ENCODE data around the gene MYOZ1.

Gene MYOZ1

GRCh38 chr10:73649876-73650536, 8.7 kb upstream of the MYOZ1 start:
- no CpG with 5 or more reads among the region's 6 CpGs for WGBS (ENCODE audit: extremely low coverage, insufficient coverage, low lambda C conversion rate)
- H3K27me3 ChIP-seq (ENCODE audit: insufficient read depth, low read length, poor library complexity): no peaks in the 10 kb centered on the region
- H3K4me3 ChIP-seq (ENCODE audit: low read length): no peak overlapping the region
- no peak overlapping the region for H2BK15ac ChIP-seq (replicated peaks; ENCODE audit: low read depth)
- no peaks in the 10 kb centered on the region for H3K36me3 ChIP-seq (ENCODE audit: control insufficient read depth, insufficient read depth, low read length)
- H2BK120ac ChIP-seq (ENCODE audit: low read depth, low read length): no peak overlapping the region
- no peak overlapping the region for H3K4me2 ChIP-seq (ENCODE audit: low read length)
- no peak overlapping the region for H3K27ac ChIP-seq (ENCODE audit: low read depth, low read length)
- H3K4ac ChIP-seq (ENCODE audit: low read depth, low read length): no peak overlapping the region
- no peak overlapping the region for H4K8ac ChIP-seq (ENCODE audit: low read depth, low read length)
- H3K56ac ChIP-seq (ENCODE audit: low read length): no peak overlapping the region
- peaks cover 16% of the 10 kb centered on the region for H3K4me1 ChIP-seq (ENCODE audit: control insufficient read depth, low read depth, low read length)
- H2AK5ac ChIP-seq (ENCODE audit: low read length): peak overlapping the region; percentile 37
- no peak overlapping the region for H2BK5ac ChIP-seq (ENCODE audit: low read length)
- no peak for DNase-seq
- no peaks in the 10 kb centered on the region for H3K79me1 ChIP-seq (ENCODE audit: low read length)
- no peaks in the 10 kb centered on the region for H3K79me2 ChIP-seq (ENCODE audit: control insufficient read depth, insufficient read depth, low read length)
- H4K5ac ChIP-seq (ENCODE audit: low read length): no peak overlapping the region
- H3K9ac ChIP-seq (ENCODE audit: low read length): no peak overlapping the region
- H3K18ac ChIP-seq (ENCODE audit: low read length): peak overlapping the region; percentile 22
- H3K23ac ChIP-seq (ENCODE audit: low read length): no peak overlapping the region

GRCh38 chr10:73648975-73649829, 7.9 kb upstream of the MYOZ1 start:
- Histone ChIP-seq H3K27ac (ENCODE audit: low read depth, low read length) (peak overlapping the region; percentile 34), H3K4me3 (ENCODE audit: low read length) (no peak overlapping the region), H3K79me1 (ENCODE audit: low read length) (no peaks in the 10 kb centered on the region), H3K4ac (ENCODE audit: low read depth, low read length) (no peak overlapping the region), H3K36me3 (ENCODE audit: control insufficient read depth, insufficient read depth, low read length) (no peaks in the 10 kb centered on the region), H3K27me3 (ENCODE audit: insufficient read depth, low read length, poor library complexity) (no peaks in the 10 kb centered on the region), H4K5ac (ENCODE audit: low read length) (no peak overlapping the region), H2BK5ac (ENCODE audit: low read length) (no peak overlapping the region), H3K18ac (ENCODE audit: low read length) (no peak overlapping the region), H3K23ac (ENCODE audit: low read length) (no peak overlapping the region), H2BK15ac (replicated peaks; ENCODE audit: low read depth) (no peak overlapping the region), H2BK120ac (ENCODE audit: low read depth, low read length) (no peak overlapping the region), H3K4me2 (ENCODE audit: low read length) (peak overlapping the region; percentile 4), H3K79me2 (ENCODE audit: control insufficient read depth, insufficient read depth, low read length) (no peaks in the 10 kb centered on the region), H2AK5ac (ENCODE audit: low read length) (peak overlapping the region; percentile 40), H3K4me1 (ENCODE audit: control insufficient read depth, low read depth, low read length) (peaks cover 16% of the 10 kb centered on the region), H3K9ac (ENCODE audit: low read length) (no peak overlapping the region), H3K56ac (ENCODE audit: low read length) (peak overlapping the region; percentile 17), H4K8ac (ENCODE audit: low read depth, low read length) (no peak overlapping the region)
- no CpG with 5 or more reads among the region's 4 CpGs for WGBS (ENCODE audit: extremely low coverage, insufficient coverage, low lambda C conversion rate)
- DNase-seq: peak; percentile 97

GRCh38 chr10:73647875-73648651, 6.8 kb upstream of the MYOZ1 start:
- peak overlapping the region; percentile 16 for H3K4me2 ChIP-seq (ENCODE audit: low read length)
- H2BK5ac ChIP-seq (ENCODE audit: low read length): no peak overlapping the region
- H3K27ac ChIP-seq (ENCODE audit: low read depth, low read length): no peak overlapping the region
- no peak overlapping the region for H2AK5ac ChIP-seq (ENCODE audit: low read length)
- peak overlapping the region; percentile 53 for H3K4me3 ChIP-seq (ENCODE audit: low read length)
- H4K8ac ChIP-seq (ENCODE audit: low read depth, low read length): no peak overlapping the region
- no CpG with 5 or more reads among the region's 35 CpGs for WGBS (ENCODE audit: extremely low coverage, insufficient coverage, low lambda C conversion rate)
- no peak overlapping the region for H2BK120ac ChIP-seq (ENCODE audit: low read depth, low read length)
- DNase-seq: no peak
- no peak overlapping the region for H2BK15ac ChIP-seq (replicated peaks; ENCODE audit: low read depth)
- H3K4me1 ChIP-seq (ENCODE audit: control insufficient read depth, low read depth, low read length): peaks cover 16% of the 10 kb centered on the region
- H3K9ac ChIP-seq (ENCODE audit: low read length): peak overlapping the region; percentile 64
- no peaks in the 10 kb centered on the region for H3K27me3 ChIP-seq (ENCODE audit: insufficient read depth, low read length, poor library complexity)
- no peak overlapping the region for H3K23ac ChIP-seq (ENCODE audit: low read length)
- H3K36me3 ChIP-seq (ENCODE audit: control insufficient read depth, insufficient read depth, low read length): no peaks in the 10 kb centered on the region
- H3K4ac ChIP-seq (ENCODE audit: low read depth, low read length): peak overlapping the region; percentile 56
- H3K56ac ChIP-seq (ENCODE audit: low read length): peak overlapping the region; percentile 36
- peak overlapping the region; percentile 71 for H3K18ac ChIP-seq (ENCODE audit: low read length)
- no peaks in the 10 kb centered on the region for H3K79me1 ChIP-seq (ENCODE audit: low read length)
- no peaks in the 10 kb centered on the region for H3K79me2 ChIP-seq (ENCODE audit: control insufficient read depth, insufficient read depth, low read length)
- no peak overlapping the region for H4K5ac ChIP-seq (ENCODE audit: low read length)

- no peak overlapping the region for H2BK15ac ChIP-seq (replicated peaks; ENCODE audit: low read depth)
- H3K56ac ChIP-seq (ENCODE audit: low read length): peak overlapping the region; percentile 96
- peak overlapping the region; percentile 55 for H3K4me2 ChIP-seq (ENCODE audit: low read length)
- H2AK5ac ChIP-seq (ENCODE audit: low read length): no peak overlapping the region
- H3K23ac ChIP-seq (ENCODE audit: low read length): no peak overlapping the region
- H3K27me3 ChIP-seq (ENCODE audit: insufficient read depth, low read length, poor library complexity): no peaks in the 10 kb centered on the region
- H3K4ac ChIP-seq (ENCODE audit: low read depth, low read length): peak overlapping the region; percentile 56
- DNase-seq: peak; percentile 95
- H3K79me2 ChIP-seq (ENCODE audit: control insufficient read depth, insufficient read depth, low read length): no peaks in the 10 kb centered on the region
- no CpG with 5 or more reads among the region's 32 CpGs for WGBS (ENCODE audit: extremely low coverage, insufficient coverage, low lambda C conversion rate)
- peak overlapping the region; percentile 71 for H3K18ac ChIP-seq (ENCODE audit: low read length)
- H2BK5ac ChIP-seq (ENCODE audit: low read length): peak overlapping the region; percentile 16
- H3K4me1 ChIP-seq (ENCODE audit: control insufficient read depth, low read depth, low read length): peaks cover 16% of the 10 kb centered on the region
- no peak overlapping the region for H3K27ac ChIP-seq (ENCODE audit: low read depth, low read length)
- H4K8ac ChIP-seq (ENCODE audit: low read depth, low read length): peak overlapping the region; percentile 58
- peak overlapping the region; percentile 64 for H3K9ac ChIP-seq (ENCODE audit: low read length)
- no peak overlapping the region for H2BK120ac ChIP-seq (ENCODE audit: low read depth, low read length)
- H4K5ac ChIP-seq (ENCODE audit: low read length): no peak overlapping the region
- H3K36me3 ChIP-seq (ENCODE audit: control insufficient read depth, insufficient read depth, low read length): no peaks in the 10 kb centered on the region
- H3K79me1 ChIP-seq (ENCODE audit: low read length): no peaks in the 10 kb centered on the region
- peak overlapping the region; percentile 53 for H3K4me3 ChIP-seq (ENCODE audit: low read length)
Measured at GRCh38 chr10:73647211-73647874, 6.1 kb upstream of the MYOZ1 start.

GRCh38 chr10:73646598-73647041, 5.3 kb upstream of the MYOZ1 start:
- no peak overlapping the region for H4K8ac ChIP-seq (ENCODE audit: low read depth, low read length)
- no peak overlapping the region for H4K5ac ChIP-seq (ENCODE audit: low read length)
- no peaks in the 10 kb centered on the region for H3K36me3 ChIP-seq (ENCODE audit: control insufficient read depth, insufficient read depth, low read length)
- no CpG with 5 or more reads among the region's 9 CpGs for WGBS (ENCODE audit: extremely low coverage, insufficient coverage, low lambda C conversion rate)
- H3K4me3 ChIP-seq (ENCODE audit: low read length): no peak overlapping the region
- peak overlapping the region; percentile 64 for H3K9ac ChIP-seq (ENCODE audit: low read length)
- H3K56ac ChIP-seq (ENCODE audit: low read length): peak overlapping the region; percentile 77
- DNase-seq: peak; percentile 30
- peak overlapping the region; percentile 6 for H3K27ac ChIP-seq (ENCODE audit: low read depth, low read length)
- no peaks in the 10 kb centered on the region for H3K79me2 ChIP-seq (ENCODE audit: control insufficient read depth, insufficient read depth, low read length)
- H2BK15ac ChIP-seq (replicated peaks; ENCODE audit: low read depth): no peak overlapping the region
- H2AK5ac ChIP-seq (ENCODE audit: low read length): no peak overlapping the region
- no peak overlapping the region for H3K23ac ChIP-seq (ENCODE audit: low read length)
- no peak overlapping the region for H3K4me2 ChIP-seq (ENCODE audit: low read length)
- peak overlapping the region; percentile 19 for H2BK120ac ChIP-seq (ENCODE audit: low read depth, low read length)
- no peaks in the 10 kb centered on the region for H3K27me3 ChIP-seq (ENCODE audit: insufficient read depth, low read length, poor library complexity)
- H3K79me1 ChIP-seq (ENCODE audit: low read length): no peaks in the 10 kb centered on the region
- H3K18ac ChIP-seq (ENCODE audit: low read length): peak overlapping the region; percentile 19
- H3K4ac ChIP-seq (ENCODE audit: low read depth, low read length): peak overlapping the region; percentile 38
- no peak overlapping the region for H2BK5ac ChIP-seq (ENCODE audit: low read length)
- H3K4me1 ChIP-seq (ENCODE audit: control insufficient read depth, low read depth, low read length): peaks cover 16% of the 10 kb centered on the region

Data from mesendoderm (in vitro differentiated cells).